DND-41 (cell line): ENCODE results near the gene GRIK2.

Experiments used
- CTCF ChIP-seq: IDR thresholded peaks from 2 replicates; pipeline ENCODE4 v1.5.1; 2012; ENCODE audit warnings: borderline replicate concordance, low read length, moderate library complexity, mild to moderate bottlenecking; ENCODE audit not compliant: poor library complexity, severe bottlenecking; ENCODE audit errors: extremely low read depth
- EZH2 ChIP-seq: IDR thresholded peaks from 3 replicates; pipeline ENCODE4 v1.6.1; 2012; ENCODE audit warnings: borderline replicate concordance, low read depth, mild to moderate bottlenecking, moderate library complexity, low read length, inconsistent platforms; ENCODE audit not compliant: severe bottlenecking

GRCh38 chr6:101539510-101540245 is 146.2 kb downstream of the GRIK2 start:
- TF ChIP-seq CTCF (no peak), EZH2 (no peak)
